Activated CD4-positive, alpha-beta T cell treated with anti-CD3 and anti-CD28 coated beads, Interleukin-2, amount 50 U/mL, for 1 hour (primary cell): ENCODE results near the gene MAP2K3.
"Not testable (repeated sequence)": the region's sequence is repeated elsewhere in the genome, so short reads cannot be mapped to it uniquely, and the experiment has no call there.

ENCODE experiments used
- DNase-seq: peaks from one replicate; pipeline ENCODE4 v3.0.0-alpha.2; 2020

The MAP2K3 gene

DNA sequence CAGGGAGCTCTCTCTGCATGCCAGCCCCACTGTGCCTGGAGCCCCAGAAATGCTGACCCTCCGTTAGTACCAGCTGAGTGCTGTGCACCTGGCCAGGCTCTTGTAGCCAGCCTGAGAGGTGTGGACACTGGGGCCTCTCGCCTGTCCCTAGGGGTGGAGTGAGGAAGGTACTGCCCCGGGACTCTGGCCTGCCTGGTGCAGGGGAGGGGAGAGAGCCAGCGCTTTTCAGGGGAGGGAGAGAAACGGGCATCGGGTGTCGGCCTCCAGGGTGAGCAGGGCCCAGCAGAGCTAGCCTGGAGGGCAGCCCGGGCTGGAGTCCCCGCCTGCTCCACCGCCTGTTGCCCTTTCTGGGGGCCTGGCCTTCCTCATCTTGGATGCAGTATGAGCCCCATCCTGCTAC, 13.1 kb downstream of the MAP2K3 start:
- DNase-seq = no peak

DNA sequence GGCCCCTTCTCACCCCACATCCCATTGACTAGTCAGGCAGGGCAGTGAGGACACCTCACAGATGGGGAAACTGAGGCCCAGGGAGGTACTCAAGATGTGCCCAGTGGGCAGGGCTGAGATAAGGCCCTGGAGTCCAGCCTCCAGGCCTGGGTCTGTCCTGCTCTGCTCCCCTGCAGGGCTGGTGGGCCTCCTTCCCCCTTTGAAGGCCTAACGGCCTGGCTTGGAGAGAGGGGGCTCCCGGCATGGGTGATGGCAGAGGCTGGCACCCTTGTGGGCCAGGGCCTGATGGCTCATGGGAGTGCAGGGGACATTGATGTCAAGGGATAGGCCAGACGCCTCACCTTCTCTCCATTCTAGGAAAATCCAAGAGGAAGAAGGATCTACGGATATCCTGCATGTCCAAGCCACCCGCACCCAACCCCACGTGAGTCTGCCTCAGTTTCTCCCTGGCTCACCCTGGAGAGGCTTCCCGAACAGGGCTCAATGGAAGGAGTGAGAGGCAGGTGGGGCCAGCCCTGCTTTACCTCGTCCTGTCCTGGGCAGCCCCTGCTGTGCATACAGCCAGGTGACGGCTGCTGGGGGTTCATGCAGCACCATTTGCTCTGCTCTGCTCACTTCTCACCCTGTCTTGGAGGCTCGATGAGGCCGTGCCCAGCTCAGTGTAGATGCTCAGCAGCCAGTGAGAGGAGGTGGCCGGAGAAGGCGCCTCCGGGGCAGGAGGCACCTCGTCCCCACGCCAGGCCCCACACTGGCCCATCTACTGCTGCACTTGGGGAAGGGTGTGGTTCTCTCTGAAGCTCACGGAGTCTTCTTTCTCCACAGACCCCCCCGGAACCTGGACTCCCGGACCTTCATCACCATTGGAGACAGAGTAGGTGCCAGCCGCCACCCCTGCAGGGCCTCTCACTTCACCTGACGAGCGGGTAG, 13.8 kb downstream of the MAP2K3 start:
- no peak for DNase-seq

DNA sequence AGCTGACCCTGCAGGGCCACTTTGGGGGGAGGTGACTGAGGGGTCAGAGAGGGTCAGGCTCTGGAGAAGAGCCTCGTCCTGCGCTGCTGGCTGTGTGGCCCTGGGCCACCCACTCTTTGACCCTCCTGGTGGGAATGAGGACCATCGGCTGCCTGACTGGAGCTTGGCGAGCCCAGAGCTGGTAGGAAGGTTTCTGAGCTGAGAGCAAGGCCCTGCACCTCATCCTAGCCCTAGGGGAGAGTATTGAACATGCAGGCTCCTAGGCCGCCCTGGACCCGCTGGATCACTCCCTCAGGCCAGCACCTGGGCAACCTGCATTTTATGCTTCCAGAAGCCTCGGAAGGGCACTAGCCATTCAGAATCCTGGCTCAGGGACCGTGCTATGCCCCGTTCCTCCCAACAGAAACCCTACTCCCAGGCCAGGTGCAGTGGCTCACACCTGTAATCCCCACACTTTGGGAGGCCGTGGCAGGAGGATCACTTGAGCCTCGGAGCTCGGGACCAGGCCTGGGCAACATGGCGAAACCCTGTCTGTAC, 14.5 kb downstream of the MAP2K3 start:
- no peak for DNase-seq

DNA sequence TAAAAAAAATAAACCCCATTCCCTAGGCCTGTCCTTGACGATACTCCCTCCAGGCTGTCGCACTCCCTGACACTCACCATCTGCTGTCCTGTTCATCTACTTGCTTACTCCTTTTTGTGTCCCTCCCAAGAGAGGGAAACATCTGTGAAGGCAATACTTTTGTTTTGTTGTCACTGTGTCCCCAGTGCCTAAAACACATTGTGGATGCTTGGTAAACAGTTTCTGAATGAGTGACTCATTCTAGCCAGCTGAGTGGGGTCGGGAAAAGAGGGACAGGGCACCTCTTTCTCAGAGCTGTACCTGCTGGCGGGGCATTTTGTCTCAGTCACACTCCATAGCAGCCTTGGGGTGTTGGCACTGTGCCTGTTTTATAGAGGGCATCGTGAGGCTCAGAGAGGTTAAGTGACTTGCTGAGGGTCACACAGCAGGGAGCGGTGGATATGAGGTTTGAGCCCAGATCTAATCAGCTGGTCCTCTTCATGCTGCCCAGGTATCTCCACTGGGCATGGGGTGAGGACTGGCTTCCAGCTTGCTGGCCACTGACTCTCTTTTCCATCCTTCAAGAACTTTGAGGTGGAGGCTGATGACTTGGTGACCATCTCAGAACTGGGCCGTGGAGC, 15.6 kb downstream of the MAP2K3 start:
- no peak for DNase-seq

DNA sequence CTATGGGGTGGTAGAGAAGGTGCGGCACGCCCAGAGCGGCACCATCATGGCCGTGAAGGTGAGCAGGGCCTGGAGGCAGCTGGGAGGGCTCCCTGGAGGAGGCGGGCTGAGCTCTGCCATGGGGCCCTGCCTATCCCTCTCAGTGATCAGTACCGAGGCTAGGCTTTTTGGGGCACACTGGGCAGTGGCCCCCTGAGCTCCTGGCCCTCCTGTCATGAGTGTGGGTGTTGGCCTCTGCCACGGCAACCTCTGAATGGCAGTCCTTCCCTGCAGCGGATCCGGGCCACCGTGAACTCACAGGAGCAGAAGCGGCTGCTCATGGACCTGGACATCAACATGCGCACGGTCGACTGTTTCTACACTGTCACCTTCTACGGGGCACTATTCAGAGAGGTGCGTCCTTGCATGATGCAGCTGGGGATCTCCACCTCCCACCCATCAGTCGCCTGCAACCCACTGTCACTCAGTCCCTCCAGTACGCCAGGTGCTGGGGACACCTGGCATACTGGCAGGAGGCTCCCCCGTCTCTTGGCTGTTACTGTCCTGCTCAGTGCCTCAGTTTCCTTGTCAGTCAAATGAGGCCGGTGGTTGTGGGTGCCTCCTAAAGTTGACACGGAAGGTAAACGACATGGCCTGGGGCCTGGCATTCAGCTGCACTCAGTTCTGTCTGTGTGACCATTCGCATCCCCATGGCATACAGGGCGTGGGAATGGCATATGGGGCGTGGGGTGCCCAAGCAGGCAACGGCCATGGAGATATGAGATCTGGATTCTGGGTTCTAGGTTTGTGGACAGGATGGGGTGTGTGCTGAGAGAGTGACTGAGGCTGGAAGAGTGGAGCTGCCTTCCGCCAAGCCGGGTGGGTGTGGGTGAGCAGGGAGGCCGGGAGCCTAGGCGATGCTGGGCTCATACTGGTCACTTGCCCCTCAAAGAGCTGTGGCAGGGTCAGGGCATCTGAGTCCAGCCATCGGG, 16.4 kb downstream of the MAP2K3 start:
- DNase-seq = no peak

DNA sequence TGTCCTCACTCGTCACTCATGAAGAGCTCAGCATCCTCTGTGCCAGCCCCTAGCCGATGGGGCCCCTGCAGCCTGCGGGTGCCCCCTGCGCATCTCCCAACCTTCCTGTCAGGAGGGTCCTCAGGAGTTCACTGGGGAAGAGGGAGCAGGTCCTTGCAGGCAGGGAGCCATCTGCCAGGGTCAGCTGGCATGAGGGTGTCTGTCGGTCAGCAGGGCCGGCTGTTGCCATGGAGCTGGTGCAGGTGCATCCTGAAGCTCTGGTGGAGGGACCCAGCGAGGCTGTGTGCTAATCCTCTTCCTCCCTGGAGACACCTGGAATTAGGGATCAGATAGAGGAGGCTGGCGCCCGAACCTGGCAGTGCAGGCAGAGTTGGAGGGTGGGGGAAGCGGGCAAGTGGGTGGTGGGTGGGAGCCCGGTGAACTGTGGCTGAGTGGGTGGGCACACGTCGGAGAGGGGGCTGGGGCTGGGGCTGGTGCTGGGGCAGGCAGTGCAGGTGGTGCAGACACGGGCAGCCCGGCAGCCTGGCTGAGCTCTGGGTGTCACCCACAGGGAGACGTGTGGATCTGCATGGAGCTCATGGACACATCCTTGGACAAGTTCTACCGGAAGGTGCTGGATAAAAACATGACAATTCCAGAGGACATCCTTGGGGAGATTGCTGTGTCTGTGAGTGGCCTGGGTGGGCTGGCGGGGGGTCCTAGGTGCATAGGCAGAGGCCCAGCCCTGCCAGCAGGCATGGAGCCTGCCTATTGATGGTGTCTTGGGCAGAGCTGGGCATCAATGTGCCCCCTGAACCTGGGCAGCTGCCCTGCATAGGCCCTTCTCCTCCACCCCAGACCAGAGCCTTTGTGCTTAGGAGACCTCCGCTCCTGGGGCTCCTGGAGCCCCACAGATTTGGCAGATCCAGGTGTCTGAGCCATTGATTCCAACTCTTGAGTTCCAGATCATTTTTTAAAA, 17.4 kb downstream of the MAP2K3 start:
- DNase-seq = no peak

DNA sequence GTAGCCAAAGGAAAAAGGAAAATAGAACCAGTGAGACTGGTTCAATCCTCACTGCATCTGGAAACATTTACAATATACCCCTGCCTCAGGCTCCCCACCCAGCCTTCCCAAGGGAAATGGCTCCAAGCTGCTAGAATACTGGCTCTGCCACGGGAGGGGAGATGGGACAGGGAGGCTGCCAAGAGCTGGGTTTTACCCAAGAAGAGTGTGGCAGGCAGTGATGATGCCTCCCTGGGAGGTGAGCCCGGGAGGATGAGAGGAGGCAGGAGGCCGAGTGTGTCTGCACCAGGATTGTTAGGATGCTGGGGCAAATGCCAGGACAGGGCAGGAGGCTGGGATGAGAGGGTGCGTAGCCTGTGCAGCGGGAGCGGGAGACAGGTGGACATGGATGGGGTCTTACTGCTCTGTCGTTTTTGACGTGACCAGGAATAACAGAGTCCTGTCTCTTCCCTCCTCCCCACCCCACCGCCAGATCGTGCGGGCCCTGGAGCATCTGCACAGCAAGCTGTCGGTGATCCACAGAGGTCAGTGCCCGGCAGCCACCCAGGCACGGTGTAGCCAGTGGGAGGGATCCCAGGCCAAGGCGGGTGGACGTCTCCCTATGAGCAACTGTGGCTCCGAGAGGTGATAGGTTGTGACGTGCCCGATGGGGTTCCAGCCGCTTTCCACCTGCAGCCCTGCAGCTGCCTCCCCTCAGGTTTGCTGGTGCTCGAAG, 18.4 kb downstream of the MAP2K3 start:
- DNase-seq = no peak

DNA sequence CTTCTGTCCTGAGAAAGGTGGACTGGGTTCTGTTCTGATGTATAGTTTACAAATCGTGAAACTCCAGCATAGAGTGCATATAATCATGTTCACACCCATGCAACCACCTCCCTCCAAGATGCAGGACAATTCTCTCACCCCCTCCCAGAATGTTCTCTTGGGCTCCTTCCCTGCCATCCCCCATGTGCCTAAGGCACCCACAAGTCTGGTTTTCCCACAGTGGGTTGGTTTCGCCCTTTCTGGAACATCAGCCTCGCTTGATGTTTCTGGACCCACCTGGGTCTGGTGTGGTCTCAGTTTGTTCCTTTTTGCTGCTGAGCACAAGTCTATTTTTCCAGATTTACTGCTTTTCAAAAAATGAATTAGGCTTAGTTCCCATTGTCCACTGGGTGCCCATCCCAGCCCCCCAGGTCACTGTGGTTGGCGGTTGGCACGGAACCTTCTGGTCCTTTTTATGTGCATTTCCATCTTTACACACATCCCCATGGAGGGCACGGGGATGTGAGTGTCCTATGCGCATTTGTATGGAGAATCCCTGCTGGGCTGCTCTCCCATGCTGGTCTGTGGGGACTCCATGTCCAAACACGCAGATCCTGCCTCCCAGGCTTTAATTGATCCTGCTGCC, 19.0 kb downstream of the MAP2K3 start:
- no peak for DNase-seq

DNA sequence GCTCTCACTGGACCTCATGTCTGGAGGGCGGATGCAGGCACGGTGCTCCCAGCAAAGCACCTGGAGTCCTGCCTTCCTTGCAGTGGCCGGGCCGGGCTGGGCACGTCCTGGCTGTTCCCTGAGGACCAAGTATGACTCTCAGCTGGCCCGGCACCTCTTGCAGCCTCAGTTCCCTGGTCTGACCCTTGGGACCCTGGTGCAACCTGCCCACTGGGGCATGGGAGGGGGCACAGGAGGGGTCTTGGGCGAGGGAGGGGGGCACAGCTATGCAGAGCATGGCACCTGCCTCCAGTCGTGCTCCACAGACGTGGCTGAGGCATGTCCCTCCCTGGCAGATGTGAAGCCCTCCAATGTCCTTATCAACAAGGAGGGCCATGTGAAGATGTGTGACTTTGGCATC, 19.6 kb downstream of the MAP2K3 start:
- no peak for DNase-seq

DNA sequence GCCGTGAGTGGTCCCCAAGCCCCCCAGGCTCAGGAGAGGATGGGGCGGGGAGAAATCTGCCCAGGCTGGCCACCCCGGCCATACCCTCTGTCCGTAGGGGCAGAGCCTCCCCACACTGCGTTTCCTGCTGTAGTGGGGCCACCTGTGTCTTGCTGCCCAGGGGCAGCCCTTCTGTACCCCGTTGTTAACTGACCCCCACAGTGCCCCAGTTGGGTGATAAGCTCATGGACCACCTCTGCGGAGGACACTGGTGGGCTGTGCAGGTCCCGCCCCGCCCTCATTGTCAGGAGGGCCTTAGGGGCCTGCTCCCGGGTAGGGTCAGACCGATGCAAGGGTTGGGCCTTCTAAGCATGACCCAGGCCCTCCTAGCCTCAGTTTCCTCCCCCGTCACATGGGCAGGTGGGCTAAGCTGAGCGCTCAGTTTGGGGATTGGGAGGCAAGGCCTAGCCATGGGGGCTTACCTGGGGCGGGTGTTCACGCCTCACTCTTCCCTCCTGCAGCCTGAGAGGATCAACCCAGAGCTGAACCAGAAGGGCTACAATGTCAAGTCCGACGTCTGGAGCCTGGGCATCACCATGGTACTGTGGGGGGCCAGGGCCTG, 20.1 kb downstream of the MAP2K3 start:
- DNase-seq = not testable (repeated sequence)

DNA sequence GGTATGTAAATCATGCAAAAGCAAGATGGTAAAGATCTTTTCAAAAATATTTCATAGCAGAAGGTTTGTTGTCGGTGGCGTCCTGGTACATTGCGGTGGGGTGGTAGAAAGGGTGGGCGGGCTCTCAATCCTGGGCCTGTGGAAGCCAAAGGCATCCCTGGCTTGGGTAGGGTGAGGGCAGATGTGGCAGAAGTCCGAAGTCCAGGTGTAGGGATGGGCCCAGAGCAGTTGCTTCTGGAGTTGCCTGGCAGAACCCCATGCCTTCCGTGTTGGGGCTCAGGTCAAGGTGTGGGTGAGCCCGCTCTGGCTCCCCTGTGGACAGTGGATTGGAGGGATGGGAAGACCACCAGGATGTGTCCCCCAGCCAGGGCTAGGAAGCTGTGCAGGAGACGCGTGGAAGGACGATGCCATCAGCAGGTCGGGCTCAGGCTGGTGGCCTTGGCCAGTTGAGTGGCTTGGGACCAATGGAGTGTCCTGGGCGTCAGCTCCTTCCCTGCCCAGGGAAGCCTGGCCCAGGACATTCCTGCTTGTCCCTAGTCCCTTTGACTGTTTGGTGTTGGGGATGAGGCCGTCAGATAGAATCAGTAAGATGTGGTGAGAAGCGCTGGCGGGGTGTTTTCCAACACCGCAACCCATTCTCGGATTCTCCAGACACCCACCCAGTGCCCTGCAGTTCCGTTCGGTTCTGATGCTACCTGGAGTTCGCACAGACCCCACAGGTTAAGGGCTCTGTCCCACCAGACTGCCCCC, 21.1 kb downstream of the MAP2K3 start:
- DNase-seq = not testable (repeated sequence)

DNA sequence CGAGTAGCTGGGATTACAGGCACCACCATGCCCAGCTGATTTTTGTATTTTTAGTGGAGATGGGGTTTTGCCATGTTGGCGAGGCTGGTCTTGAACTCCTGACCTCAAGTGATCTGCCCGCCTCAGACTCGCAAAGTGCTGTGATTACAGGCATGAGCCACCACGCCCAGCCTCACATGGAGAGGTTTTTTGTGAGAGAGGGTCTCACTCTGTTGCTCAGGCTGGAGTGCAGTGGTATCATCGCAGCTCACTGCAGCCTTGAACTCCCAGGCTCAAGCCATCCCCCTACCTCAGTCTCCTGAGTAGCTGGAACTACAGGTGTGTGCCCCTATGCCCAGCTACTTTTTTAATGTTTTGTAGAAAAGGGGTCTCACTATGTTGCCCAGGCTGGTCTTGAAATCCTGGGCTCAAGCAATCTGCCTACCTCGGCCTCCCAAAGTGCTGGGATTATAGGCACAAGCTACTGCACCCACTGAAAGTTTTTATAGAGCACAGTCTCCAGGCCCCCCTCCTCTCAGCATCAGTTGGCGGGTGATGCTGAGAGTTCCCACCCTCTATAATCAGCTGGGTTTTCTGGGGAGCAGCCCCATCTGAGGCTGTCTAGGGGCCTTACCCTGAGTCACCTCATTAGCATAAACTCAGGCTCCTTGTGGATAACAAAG, 22.2 kb downstream of the MAP2K3 start:
- not testable (repeated sequence) for DNase-seq

DNA sequence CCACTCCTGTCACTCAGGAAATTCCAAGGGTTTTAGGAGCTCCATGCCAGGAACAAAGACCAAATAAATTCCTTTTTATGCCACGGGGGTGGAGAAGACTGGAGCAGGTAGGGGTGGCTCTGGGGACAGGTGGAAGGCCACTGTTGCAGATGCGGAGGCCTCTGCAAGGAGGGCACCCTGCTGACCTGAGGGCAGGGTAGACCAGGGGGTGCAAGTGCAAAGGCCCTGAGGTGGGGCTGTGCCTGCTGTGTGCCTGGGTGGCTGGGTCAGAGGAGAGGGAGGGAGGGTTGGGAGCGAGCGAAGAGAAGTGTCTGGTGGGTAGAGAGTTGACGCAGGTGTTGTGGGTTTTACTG, 22.7 kb downstream of the MAP2K3 start:
- not testable (repeated sequence) for DNase-seq

DNA sequence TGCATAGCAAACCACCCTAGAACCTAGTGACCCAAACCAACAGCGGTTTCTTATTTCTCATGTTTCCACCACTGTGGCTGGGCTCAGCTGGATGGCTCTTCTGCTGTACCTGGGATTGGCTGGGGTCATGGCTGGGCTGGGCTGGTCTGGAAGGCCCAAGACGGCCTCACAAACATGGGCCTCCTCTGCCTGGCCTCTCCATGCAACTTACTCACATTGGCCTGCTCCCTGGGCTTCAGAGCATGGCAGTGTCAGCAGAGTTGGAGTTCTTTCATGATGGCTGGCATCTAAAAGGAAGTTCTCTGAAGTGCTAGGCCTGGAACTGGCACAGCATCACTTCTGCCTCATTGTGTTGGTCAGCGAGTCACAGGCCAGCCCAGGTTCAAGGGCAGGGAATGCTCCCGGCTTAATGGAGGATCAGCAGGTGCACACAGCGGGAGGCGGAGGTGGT, 24.4 kb downstream of the MAP2K3 start:
- not testable (repeated sequence) for DNase-seq

DNA sequence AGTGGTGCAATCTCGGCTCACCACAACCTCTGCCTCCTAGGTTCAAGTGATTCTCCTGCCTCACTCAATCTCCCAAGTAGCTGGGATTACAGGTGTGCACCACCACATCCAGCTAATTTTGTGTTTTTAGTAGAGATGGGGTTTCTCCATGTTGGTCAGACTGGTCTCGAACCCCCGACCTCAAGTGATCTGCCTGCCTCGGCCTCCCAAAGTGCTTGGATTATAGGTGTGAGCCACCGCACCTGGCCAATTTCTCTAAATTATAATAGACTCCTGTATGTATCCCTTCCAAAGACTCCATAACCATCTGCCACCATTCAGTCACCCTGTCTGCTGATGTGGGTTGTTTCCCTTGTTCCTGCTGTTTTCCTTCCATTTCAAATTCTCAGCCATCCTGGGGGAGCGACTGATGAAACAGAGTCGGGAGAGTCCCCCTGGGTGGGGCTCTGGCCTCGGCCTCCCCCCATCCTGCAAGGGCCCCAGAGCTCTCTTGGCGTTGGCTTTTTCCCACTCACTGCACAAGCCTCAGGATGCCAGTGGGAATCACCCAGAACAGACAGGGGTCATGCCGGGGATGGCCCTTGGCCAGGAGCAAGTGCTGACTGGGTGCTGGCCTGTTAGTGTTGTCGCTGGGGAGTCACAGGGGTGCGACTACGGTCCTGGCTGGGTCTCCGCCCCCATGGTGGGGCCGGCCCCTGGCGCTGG, 25.7 kb downstream of the MAP2K3 start:
- not testable (repeated sequence) for DNase-seq

DNA sequence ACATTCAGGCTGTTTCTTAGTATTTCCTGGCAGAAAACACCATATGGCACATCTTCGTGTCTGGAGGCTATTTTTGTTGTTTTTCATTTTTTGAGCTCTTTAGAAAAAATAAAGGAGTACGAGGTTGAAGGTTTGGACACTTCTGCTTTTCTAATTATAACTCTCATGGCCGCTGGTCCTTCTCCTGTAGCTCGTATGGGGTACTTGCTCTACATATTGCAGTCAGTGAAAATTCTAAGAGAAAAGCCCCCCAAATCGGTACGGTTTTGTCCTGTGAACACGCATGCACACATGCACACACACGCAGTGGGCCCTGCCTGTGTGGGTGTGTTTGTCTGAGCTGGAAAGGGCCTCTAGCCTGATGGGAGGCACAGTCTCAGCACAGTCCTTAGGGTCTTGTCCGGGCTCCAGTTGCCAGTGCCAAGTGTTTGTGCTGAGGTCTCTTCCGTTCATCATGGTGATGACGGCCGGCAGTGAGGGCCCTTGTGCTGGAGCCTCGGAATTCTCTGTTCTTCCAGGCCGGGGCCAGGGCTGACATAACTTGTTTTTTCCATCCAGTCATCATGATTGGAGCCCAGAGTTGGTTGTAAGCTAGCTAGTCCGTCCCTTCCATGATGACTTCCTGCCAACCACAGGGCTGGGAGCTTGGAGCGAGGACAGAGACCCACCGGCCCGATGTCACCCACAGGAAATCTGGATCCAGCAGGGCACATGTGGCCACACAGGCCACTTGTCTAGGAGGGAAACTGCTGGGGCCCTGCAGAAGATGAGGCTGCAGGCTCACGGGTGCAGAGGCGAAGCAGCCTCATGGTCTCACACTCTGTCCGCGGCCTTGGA, 26.5 kb downstream of the MAP2K3 start:
- DNase-seq = not testable (repeated sequence)

DNA sequence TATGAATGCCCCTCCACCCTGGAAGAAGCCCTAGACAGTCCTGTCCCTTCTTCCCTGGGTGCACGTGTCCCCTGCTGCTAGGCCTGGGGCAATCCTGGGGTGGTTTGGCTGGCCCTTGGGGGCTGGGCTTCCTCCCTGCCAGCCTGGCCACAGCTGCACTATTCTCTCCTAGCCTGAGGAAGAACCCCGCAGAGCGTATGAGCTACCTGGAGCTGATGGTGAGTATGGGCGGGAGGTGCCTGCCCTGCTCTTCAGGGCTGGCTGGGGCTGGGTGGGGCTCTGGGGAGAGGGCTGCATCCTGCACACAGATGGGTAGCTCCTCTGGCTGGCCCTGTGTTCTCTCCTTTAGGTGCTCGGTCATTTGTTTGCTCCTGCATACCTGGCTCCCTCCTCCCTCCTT, 28.8 kb downstream of the MAP2K3 start:
- DNase-seq = no peak
